Cardiac muscle cell (in vitro differentiated cells and primary cell): Measurements from ENCODE around the gene ZNF554. TPM values are rescaled to one million over a fixed set of nuclear protein-coding genes. Genes with fewer than 3 reads are reported as not detected.
"Not testable (repeated sequence)": the region's sequence is repeated elsewhere in the genome, so short reads cannot be mapped to it uniquely, and the experiment has no call there.

Experiments used
- DNase-seq, 2 donors: peaks; one replicate each; pipeline versions ENCODE4 v3.0.0 to v3.0.0-alpha.2; 2010 to 2017; ENCODE audit warnings: low read depth in 1 of 2, low spot score in 1 of 2
- H3K27ac ChIP-seq: fragments of 200-600 bp; sonication (generic); 2 replicates; pipeline ENCODE4 v1.5.1; 2016
- H3K27me3 ChIP-seq: fragments of 200-600 bp; sonication (generic); 2 replicates; pipeline ENCODE4 v1.6.0; 2016; ENCODE audit warnings: control low read depth
- H3K36me3 ChIP-seq: fragments of 200-600 bp; sonication (generic); 2 replicates; pipeline ENCODE4 v1.5.1; 2016; ENCODE audit warnings: control low read depth
- H3K4me1 ChIP-seq: fragments of 200-600 bp; sonication (generic); 2 replicates; pipeline ENCODE4 v1.8.1; 2017; ENCODE audit warnings: low read depth, mild to moderate bottlenecking, mixed run types
- H3K4me3 ChIP-seq: fragments of 200-600 bp; sonication (generic); 2 replicates; pipeline ENCODE4 v1.5.1; 2016; ENCODE audit warnings: mild to moderate bottlenecking
- H3K9me3 ChIP-seq: fragments of 200-600 bp; sonication (generic); 2 replicates; pipeline ENCODE4 v1.5.1; 2017; ENCODE audit warnings: low read depth, mild to moderate bottlenecking, control low read depth
- polyA plus RNA-seq: library from polyadenylated mRNA; unstranded; fragments of >200 nt; fragmentation: Nextera tagmentation; extraction: Ambion mirVana; gene quantifications from 2 replicates; pipeline ENCODE4 v1.2.1, GENCODE V29; 2016
- total RNA-seq: library from RNA; depleted of rRNA; stranded (reverse); fragments of >200 nt; gene quantifications from 2 replicates; pipeline ENCODE4 v1.2.3, GENCODE V29; 2016
- TF ChIP-seq, protein P1 (sequence below): IDR thresholded peaks from 2 replicates; pipeline ENCODE4 v1.5.1; 2012; ENCODE audit warnings: low read depth, mild to moderate bottlenecking, low read length

The ZNF554 gene
- total and polyA plus RNA-seq, 2 experiments from 2014 or later: 11.1 to 18.2 TPM

DNA sequence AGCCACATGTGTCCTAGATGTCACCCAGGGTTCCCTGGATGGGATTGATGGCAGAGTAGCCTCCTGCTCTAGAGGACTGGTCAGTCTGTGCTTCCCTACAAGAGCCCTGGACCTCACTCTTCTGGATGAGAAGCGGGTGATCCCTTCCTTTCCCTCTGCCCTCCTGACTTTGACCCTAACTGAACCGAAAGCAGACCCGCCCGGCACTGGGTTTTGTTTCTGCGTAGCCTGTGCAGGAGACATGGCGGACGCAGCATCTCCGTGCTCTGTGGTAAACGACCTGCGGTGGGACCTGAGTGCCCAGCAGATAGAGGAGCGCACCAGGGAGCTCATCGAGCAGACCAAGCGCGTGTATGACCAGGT is 29.5 kb upstream of the ZNF554 start:
- no peak overlapping the region for H3K4me3 ChIP-seq
- DNase-seq: no peak
- H3K4me1 ChIP-seq: no peaks in the 10 kb centered on the region
- TF ChIP-seq, protein P1, sequence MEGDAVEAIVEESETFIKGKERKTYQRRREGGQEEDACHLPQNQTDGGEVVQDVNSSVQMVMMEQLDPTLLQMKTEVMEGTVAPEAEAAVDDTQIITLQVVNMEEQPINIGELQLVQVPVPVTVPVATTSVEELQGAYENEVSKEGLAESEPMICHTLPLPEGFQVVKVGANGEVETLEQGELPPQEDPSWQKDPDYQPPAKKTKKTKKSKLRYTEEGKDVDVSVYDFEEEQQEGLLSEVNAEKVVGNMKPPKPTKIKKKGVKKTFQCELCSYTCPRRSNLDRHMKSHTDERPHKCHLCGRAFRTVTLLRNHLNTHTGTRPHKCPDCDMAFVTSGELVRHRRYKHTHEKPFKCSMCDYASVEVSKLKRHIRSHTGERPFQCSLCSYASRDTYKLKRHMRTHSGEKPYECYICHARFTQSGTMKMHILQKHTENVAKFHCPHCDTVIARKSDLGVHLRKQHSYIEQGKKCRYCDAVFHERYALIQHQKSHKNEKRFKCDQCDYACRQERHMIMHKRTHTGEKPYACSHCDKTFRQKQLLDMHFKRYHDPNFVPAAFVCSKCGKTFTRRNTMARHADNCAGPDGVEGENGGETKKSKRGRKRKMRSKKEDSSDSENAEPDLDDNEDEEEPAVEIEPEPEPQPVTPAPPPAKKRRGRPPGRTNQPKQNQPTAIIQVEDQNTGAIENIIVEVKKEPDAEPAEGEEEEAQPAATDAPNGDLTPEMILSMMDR: no peak
- H3K27me3 ChIP-seq: no peaks in the 10 kb centered on the region
- H3K9me3 ChIP-seq: no peaks in the 10 kb centered on the region
- no peak overlapping the region for H3K27ac ChIP-seq
- peaks cover 22% of the 10 kb centered on the region for H3K36me3 ChIP-seq

DNA sequence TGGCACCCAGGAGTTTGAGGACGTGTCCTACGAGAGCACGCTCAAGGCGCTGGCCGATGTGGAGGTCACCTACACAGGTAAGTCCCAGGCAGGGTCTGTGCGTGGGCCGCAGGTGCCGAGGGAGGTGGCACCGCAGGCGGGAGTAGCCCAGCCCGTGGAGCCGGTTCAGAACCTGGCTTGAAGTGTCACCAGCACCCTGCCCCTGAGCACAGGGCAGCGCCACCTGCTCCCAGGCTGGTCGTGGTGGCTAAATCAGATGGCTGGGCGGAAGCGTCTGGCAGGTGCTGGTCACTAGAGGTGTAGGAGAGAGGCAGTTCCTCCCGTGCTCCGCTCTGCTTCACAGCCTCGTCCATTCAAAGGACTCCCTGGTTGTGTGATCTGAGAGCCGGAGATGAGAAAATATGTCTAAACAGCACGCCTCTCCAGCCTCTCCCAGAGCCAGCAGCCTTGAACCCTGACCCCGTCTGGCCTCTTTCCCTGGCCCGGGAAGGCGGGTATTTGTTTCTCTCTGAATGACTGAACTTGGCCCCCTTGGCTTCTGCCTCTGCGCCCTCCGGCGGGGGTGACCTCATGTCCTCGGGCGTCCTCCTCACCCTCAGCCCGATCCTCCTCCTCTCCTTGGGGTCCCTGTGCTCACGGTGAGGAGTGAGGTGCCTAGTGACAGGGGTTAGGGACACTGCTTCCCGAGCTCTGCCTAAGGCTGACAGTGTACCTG is 29.0 kb upstream of the ZNF554 start:
- no peaks in the 10 kb centered on the region for H3K27me3 ChIP-seq
- no peaks in the 10 kb centered on the region for H3K9me3 ChIP-seq
- H3K4me1 ChIP-seq: no peaks in the 10 kb centered on the region
- peaks cover 27% of the 10 kb centered on the region for H3K36me3 ChIP-seq
- TF ChIP-seq, protein P1: no peak
- DNase-seq: no peak
- H3K27ac ChIP-seq: no peak overlapping the region
- H3K4me3 ChIP-seq: no peak overlapping the region

DNA sequence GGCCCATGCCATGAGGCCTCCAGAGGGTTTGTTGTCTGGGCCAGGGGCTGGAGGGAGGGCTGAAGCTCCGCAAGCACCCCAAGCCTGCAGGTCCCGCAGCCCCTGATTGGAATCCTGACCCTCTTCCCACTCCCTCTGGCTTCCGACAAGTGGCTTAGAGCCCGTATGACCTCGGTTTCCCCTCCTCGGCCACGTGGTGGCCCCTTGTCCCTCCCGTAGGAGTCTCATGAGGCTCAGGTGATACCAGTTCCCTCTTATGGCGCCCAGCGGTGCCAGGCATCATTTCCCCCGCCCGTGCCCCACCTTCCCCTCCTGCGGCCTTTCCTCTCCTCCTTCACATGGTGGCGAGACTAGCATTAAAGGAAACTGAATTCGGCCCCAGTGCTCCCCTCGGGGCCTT is 28.2 kb upstream of the ZNF554 start:
- Histone ChIP-seq H3K27me3 (no peaks in the 10 kb centered on the region), H3K27ac (no peak overlapping the region), H3K9me3 (no peaks in the 10 kb centered on the region), H3K4me3 (no peak overlapping the region), H3K36me3 (peaks cover 31% of the 10 kb centered on the region), H3K4me1 (no peaks in the 10 kb centered on the region)
- no peak for DNase-seq
- TF ChIP-seq, protein P1: no peak

DNA sequence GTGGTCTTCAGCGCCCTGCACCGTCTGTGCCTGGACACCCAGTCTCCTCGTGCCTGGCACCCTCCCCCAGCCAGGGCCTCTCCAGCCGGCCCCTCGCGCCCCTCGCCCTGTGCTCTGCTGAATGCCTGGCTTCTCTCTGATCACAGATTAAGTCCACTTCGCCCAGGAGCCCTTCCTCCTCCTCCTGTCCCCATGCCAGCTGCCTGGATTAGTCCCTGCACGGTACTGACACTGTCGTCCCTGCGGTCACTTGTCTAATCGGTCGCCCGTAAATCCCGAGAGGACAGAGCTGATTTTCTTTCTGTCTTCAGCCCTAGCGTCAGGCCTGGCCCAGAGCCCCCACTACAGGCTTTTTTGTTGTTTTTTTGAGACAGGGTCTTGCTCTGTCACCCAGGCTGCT is 27.8 kb upstream of the ZNF554 start:
- H3K27me3 ChIP-seq: no peaks in the 10 kb centered on the region
- no peak for DNase-seq
- H3K27ac ChIP-seq: no peak overlapping the region
- no peaks in the 10 kb centered on the region for H3K4me1 ChIP-seq
- peaks cover 31% of the 10 kb centered on the region for H3K36me3 ChIP-seq
- TF ChIP-seq, protein P1: no peak
- no peak overlapping the region for H3K4me3 ChIP-seq
- H3K9me3 ChIP-seq: no peaks in the 10 kb centered on the region

DNA sequence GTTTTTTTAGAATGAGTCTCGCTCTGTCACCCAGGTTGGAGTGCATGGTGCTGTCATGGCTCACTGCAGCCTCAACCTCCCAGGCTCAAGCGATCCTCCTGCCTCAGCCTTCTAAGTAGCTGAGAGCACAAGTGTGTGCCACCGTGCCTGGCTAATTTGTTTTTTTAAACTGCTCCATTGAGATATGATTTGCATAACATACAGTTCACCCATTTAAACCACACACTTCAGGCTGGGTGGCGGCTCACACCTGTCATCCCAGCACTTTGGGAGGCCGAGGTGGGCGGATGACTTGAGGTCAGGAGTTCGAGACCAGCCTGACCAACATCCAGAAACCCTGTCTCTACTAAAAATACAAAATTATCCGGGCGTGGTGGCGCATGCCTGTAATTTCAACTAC is 27.0 kb upstream of the ZNF554 start:
- not testable (repeated sequence) for H3K9me3 ChIP-seq, H3K27me3 ChIP-seq, H3K27ac ChIP-seq, H3K4me3 ChIP-seq, DNase-seq, H3K4me1 ChIP-seq
- peaks cover 31% of the 10 kb centered on the region for H3K36me3 ChIP-seq

DNA sequence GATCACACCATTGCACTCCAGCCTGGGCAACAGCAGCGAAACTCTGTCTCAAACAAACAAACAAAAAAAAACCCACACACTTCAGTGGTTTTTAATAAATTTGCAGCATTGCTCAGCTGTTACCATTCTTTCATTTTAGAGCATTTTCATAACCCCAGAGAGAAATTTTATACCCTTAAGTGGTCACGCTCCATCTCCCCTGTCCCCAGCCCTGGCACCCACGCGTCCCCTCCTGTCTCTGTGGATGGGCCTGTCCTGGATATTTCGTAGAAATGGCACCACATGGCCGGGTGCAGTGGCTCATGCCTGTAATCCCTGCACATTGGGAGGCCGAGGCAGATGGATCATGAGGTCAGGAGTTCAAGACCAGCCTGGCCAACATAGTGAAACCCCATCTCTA is 26.5 kb upstream of the ZNF554 start:
- Histone ChIP-seq H3K9me3 (no peaks in the 10 kb centered on the region), H3K36me3 (peaks cover 31% of the 10 kb centered on the region), H3K27me3 (no peaks in the 10 kb centered on the region)

More for the DNA sequence above, 26.5 kb upstream of the ZNF554 start:
- Histone ChIP-seq H3K4me1 (no peaks in the 10 kb centered on the region), H3K4me3 (no peak overlapping the region), H3K27ac (no peak overlapping the region)
- no peak for DNase-seq
- TF ChIP-seq, protein P1: no peak
